ENCODE results near the gene PIP5KL1.

DNA sequence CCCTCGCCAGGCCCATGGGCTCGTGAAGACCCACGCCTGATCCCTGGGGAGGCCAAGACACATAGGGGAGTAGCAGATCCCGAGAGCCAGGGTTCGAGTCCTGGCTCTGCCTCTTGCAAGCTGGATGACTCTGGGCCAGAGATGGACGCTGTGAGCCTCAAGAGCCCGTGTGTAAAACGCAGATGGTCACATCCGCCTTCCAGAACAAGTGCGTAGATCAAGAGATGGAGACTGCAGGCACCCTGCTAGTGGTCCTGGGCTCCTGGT is 22.0 kb downstream of the PIP5KL1 start:
- TF ChIP-seq, protein P1, sequence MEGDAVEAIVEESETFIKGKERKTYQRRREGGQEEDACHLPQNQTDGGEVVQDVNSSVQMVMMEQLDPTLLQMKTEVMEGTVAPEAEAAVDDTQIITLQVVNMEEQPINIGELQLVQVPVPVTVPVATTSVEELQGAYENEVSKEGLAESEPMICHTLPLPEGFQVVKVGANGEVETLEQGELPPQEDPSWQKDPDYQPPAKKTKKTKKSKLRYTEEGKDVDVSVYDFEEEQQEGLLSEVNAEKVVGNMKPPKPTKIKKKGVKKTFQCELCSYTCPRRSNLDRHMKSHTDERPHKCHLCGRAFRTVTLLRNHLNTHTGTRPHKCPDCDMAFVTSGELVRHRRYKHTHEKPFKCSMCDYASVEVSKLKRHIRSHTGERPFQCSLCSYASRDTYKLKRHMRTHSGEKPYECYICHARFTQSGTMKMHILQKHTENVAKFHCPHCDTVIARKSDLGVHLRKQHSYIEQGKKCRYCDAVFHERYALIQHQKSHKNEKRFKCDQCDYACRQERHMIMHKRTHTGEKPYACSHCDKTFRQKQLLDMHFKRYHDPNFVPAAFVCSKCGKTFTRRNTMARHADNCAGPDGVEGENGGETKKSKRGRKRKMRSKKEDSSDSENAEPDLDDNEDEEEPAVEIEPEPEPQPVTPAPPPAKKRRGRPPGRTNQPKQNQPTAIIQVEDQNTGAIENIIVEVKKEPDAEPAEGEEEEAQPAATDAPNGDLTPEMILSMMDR (IDR thresholded peaks at IDR 0.05): no peak
- TF ChIP-seq SMAD4 (CRISPR knock-in tag; IDR thresholded peaks at IDR 0.05) (no peak), ZBTB21 (CRISPR knock-in tag; IDR thresholded peaks at IDR 0.05; ENCODE audit: borderline replicate concordance) (no peak), SP1 (CRISPR knock-in tag; conservative IDR thresholded peaks at IDR 0.05) (no peak), ZNF423 (CRISPR knock-in tag; IDR thresholded peaks at IDR 0.05) (no peak), NFYB (CRISPR knock-in tag; conservative IDR thresholded peaks at IDR 0.05; ENCODE audit: low read depth) (no peak)
- TF ChIP-seq, protein P2, sequence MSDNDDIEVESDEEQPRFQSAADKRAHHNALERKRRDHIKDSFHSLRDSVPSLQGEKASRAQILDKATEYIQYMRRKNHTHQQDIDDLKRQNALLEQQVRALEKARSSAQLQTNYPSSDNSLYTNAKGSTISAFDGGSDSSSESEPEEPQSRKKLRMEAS (CRISPR knock-in tag; IDR thresholded peaks at IDR 0.05): no peak
- TF ChIP-seq, protein P3, sequence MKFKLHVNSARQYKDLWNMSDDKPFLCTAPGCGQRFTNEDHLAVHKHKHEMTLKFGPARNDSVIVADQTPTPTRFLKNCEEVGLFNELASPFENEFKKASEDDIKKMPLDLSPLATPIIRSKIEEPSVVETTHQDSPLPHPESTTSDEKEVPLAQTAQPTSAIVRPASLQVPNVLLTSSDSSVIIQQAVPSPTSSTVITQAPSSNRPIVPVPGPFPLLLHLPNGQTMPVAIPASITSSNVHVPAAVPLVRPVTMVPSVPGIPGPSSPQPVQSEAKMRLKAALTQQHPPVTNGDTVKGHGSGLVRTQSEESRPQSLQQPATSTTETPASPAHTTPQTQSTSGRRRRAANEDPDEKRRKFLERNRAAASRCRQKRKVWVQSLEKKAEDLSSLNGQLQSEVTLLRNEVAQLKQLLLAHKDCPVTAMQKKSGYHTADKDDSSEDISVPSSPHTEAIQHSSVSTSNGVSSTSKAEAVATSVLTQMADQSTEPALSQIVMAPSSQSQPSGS (CRISPR knock-in tag; IDR thresholded peaks at IDR 0.05; ENCODE audit: borderline replicate concordance, low read depth): no peak
- TF ChIP-seq, protein P4, sequence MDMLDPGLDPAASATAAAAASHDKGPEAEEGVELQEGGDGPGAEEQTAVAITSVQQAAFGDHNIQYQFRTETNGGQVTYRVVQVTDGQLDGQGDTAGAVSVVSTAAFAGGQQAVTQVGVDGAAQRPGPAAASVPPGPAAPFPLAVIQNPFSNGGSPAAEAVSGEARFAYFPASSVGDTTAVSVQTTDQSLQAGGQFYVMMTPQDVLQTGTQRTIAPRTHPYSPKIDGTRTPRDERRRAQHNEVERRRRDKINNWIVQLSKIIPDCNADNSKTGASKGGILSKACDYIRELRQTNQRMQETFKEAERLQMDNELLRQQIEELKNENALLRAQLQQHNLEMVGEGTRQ (CRISPR knock-in tag; IDR thresholded peaks at IDR 0.05): no peak
- TF ChIP-seq, protein P5, sequence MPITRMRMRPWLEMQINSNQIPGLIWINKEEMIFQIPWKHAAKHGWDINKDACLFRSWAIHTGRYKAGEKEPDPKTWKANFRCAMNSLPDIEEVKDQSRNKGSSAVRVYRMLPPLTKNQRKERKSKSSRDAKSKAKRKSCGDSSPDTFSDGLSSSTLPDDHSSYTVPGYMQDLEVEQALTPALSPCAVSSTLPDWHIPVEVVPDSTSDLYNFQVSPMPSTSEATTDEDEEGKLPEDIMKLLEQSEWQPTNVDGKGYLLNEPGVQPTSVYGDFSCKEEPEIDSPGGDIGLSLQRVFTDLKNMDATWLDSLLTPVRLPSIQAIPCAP (CRISPR knock-in tag; IDR thresholded peaks at IDR 0.05): no peak
